Eye (tissue), 1 donor: ENCODE results near the gene PLPP7.
"Not testable (repeated sequence)": the region's sequence is repeated elsewhere in the genome, so short reads cannot be mapped to it uniquely, and the experiment has no call there.

Source experiments
- DNase-seq: peaks from one replicate; pipeline ENCODE4 v3.0.0-alpha.2; 2015

Gene PLPP7

GRCh38 chr9:131307974-131308373, 18.5 kb downstream of the PLPP7 start:
- DNase-seq: no peak

DNA sequence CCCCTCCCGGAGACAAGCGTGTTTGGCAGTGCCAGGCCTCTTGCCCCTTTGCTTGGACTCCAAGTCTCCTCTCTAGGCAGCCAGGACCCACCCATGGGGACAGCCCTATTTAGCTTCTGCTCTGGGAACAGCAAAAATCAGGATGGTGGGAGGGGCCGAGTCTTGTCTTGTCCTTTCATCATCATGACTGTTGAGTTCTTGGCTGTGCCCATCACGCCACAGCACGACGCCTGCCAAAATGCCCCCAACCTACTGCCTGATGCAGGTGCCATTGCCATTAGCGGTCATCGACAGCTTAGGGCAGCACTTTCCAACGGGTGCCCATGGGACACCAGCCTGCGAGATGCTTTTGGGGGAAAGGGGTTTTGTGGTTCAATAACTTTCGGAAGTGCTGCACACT, 18.9 kb downstream of the PLPP7 start:
- no peak for DNase-seq

DNA sequence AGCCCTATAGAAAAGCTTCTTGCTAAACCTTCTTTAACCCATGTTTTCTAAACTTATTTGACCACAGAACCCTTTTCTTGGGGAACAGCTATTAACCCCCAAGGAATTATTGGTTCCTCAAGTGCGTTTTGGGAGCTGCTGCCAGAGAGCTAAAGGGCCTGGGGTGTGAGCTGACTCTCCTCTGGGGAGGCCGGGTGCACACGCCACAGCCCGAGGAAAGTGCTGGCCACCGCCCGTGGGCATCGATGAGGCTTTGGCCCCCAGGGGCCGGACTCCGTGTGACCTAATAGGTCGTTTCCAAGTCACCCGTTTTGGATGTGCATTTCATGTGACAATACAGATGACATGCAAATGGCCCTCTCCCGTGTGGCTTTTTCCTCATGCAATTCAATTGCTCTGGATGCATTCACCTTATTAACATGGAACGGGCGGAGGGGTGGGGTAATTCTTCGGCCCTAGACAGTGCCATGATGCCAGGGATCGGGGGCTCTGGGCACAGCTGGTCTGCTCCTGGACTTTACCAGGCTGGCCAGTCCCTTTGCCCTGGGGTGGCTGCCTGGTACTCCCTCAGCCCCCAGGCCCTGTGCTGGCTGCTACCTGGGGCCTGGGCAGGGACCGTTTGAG, 19.5 kb downstream of the PLPP7 start:
- no peak for DNase-seq

GRCh38 chr9:131309530-131310276, 20.2 kb downstream of the PLPP7 start:
- no peak for DNase-seq

DNA sequence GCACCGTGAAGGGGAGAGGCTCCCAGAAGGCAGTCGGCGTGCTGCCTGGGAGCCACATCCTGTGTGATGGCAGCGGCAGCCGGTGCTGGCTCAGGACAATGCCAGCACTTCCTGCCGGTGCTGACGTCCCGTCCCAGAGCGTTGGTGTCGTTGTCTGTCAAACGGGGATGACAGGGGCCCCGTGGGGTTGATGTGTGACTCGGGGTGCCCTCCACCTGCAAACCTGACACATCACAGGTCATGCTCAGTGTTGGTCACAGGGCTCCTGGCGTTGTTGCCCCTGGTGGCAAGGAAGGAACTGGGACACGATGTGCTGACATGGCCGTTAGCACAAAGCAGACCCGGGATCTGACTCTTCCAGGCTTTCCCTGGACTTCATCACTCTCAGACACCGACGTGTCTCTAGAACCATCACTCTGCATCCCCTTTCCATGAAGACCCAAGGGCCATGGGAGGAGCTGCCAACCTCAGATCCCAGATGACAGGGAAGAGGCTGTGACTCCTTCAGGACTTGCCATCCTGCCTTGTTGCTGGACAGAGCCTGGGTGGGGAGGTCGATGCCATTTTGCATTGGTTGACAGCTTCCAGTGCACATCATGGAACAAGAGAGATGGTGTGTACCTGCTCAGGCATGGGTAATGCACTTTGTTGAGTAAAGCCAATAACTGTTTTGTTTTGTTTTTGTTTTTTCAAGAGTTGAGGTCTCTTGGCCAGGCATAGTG, 21.5 kb downstream of the PLPP7 start:
- DNase-seq: no peak

GRCh38 chr9:131312246-131312645, 22.7 kb downstream of the PLPP7 start:
- DNase-seq: no peak

DNA sequence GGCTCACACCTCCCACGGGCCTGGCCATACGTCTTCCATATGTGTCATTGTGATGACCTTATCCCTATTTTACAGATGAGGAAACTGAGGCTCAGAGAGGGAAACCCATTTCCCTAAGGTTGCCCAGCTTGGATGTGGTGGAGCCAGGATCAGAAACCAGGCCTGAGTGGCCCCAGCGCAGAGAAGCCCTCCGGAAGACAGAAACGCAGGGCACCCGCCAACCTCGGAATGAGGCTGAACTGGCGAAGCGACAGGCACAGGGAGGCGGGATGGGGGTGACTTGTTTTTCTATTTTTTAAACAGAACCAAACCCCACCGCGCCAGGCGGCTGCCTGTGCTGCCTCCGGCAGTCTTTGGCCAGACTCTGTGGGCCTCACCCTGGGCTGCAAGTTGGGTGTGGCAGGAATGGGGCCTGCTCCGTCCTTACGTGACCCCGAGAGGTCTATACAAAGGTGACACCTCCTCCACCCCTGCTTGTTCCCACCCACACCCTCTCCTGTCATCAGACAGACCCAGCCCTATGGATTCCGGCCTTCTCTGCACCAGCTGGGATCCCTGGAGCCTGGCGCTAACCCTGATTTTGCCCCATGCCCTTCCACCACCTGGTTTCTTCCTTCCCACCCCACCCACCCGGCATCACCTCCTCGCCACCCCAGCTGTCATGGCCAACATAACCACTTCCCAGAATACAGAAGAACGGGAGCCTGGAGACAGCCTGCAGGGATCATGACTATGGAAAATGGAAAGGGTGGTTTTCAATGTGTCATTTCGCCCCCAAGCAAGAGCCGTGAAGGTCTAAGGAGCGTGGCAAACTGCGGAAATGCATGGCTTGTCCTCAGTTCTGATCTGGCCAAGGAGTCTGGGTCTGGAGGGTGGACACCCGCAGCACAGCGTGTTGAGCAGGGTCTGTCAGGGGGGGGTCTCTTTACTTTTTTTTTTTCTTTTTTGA, 23.6 kb downstream of the PLPP7 start:
- no peak for DNase-seq

- peak; percentile 68 for DNase-seq
Observed at GRCh38 chr9:131318231-131319085, 28.9 kb downstream of the PLPP7 start.

GRCh38 chr9:131319486-131319885, 30.0 kb downstream of the PLPP7 start:
- no peak for DNase-seq

DNA sequence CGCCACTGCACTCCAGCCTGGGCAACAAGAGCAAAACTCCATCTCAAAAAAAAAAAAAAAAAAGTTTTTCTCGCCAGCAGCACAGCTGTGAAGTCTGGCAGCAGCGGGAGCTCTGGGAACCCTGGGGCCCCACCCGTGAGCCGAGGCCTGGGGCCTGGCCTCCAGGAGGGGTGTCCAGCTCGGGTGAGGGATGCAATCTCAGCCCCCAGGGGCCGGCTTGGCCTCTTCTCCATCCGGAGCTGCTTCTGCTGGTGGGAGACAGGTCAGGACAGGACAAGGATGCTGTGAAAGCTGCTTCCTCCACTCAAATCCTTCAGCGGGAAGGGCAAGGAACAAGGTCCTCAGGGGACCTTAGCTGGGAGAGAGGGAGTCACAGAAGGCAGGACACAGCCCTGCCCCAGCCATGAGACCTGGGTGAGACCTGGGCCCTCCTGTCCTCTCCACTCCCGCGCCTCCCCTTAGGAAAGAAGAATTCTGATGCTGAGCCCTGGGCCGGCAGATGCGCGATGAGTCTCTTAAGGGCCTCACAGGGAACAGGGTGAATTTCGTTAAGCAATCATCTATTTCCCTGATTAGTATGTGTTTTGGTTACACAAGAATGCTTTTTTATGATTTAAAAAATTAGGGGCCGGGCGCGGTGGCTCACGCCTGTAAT, 30.6 kb downstream of the PLPP7 start:
- DNase-seq: no peak

DNA sequence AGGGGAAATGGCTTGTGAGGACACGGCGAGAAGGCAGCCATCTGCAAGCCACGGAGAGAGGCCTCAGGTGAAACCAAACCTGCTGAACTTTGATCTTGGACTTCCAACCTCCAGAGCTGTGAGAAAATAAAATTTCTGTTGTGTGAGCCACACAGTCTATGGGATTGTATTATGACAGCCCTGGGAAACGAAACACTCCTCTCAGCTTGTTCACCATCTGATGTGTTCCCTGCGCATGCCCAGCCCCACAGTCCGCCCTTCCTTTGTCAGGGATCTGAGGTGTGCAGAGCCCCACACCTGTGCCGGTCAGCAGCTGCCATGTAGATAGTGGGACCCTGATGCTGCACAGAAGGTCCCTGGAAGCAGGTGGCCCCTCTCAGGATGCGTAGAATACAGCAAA, 34.1 kb downstream of the PLPP7 start:
- no peak for DNase-seq

- DNase-seq: no peak
Observed at GRCh38 chr9:131324736-131325679, 35.5 kb downstream of the PLPP7 start.

- DNase-seq: no peak
Observed at GRCh38 chr9:131329241-131329641, 39.7 kb downstream of the PLPP7 start.

DNA sequence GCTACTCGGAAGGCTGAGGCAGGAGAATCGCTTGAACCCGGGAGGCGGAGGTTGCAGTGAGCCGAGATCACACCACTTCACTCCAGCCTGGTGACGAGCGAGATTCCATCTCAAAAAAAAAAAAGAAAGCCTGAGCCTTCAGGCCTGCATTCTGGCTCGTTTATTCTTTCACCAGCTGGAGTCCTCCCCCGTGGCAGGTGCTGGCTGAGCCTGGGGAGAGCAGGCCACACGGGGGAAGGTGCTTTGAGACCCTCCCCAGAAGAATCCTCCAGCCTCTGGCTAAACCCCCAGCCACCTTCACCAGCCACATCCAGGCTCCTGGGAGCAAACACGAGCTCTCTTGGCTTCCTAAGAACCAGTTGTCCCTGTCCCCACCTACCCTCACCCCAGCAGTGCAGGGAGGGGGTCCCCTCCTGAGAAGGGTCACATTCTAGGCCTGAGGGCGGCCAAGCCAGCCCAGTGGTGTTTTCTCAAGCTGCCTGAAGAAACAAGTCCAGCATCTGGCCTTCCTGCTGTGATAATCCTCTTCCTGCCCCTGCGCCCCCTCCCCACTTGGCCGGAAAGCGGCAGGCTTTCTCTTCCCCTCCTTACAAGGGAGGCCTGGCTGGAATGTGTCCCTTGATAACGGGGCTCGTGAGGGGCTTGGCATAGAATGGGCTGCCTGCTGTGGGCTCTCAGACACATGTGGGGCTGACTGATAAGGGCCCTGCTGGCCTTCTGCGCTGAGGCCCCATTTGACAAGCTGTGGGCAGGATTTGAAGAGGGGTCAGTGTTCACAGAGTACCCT, 41.5 kb downstream of the PLPP7 start:
- peak; percentile 77 for DNase-seq

- not testable (repeated sequence) for DNase-seq
Observed at GRCh38 chr9:131331996-131332395, 42.5 kb downstream of the PLPP7 start.

GRCh38 chr9:131333771-131334628, 44.5 kb downstream of the PLPP7 start:
- DNase-seq: no peak

DNA sequence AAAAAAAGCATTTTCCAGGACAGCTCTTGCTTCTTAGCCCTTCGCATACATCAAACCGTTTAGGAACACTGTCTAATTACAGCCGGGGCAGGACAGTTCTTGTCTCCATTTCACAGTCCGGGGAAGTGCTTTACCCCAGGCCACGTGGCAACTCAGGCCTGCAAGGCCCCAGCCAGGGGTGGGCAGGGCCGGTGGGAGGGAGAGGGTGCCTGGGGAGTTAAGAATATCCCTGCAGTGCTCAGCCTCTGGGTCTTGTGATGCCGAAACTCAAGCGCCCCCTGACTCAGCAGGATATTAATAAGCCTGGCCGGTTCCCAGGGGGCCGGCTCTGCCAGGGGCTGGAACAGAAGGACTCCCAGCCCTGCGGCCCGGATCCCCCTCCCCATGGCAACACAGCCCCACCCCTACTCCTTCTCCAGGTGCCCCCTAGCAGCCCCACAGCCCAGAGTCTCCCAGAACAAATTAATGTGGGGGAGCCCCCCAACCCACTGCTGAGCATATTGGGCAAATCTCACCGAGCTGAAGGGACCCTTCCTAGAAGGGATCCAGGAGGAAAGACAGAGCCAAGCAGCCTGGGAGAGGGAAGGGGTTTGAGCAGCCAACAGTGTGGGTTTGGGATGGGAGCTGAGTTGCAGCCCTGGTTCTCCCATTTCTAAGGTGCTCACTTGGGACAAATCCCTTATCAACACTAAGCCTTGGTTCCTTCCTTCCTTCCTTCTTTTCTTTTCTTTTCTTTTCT, 45.3 kb downstream of the PLPP7 start:
- peak; percentile 49 for DNase-seq

GRCh38 chr9:131335368-131335755, 45.8 kb downstream of the PLPP7 start:
- no peak for DNase-seq
